Measurements from ENCODE around the gene SCNN1B.

GRCh38 chr16:23252310-23252709 lies 49.8 kb upstream of the SCNN1B start:
- TF ChIP-seq, protein P1, sequence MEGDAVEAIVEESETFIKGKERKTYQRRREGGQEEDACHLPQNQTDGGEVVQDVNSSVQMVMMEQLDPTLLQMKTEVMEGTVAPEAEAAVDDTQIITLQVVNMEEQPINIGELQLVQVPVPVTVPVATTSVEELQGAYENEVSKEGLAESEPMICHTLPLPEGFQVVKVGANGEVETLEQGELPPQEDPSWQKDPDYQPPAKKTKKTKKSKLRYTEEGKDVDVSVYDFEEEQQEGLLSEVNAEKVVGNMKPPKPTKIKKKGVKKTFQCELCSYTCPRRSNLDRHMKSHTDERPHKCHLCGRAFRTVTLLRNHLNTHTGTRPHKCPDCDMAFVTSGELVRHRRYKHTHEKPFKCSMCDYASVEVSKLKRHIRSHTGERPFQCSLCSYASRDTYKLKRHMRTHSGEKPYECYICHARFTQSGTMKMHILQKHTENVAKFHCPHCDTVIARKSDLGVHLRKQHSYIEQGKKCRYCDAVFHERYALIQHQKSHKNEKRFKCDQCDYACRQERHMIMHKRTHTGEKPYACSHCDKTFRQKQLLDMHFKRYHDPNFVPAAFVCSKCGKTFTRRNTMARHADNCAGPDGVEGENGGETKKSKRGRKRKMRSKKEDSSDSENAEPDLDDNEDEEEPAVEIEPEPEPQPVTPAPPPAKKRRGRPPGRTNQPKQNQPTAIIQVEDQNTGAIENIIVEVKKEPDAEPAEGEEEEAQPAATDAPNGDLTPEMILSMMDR (IDR thresholded peaks at IDR 0.05) = no peak
- no peak for TF ChIP-seq EP300 (IDR thresholded peaks at IDR 0.05)
- no peak for TF ChIP-seq POLR2AphosphoS5 (IDR thresholded peaks at IDR 0.05)
- no peak for TF ChIP-seq POLR2A (IDR thresholded peaks at IDR 0.05)

Measured in gastroesophageal sphincter (tissue), 3 donors.